ENCODE results near the gene ARV1.
"Not testable (repeated sequence)": the region's sequence is repeated elsewhere in the genome, so short reads cannot be mapped to it uniquely, and the experiment has no call there.

The ARV1 gene

GRCh38 chr1:231047529-231047928 is 68.6 kb downstream of the ARV1 start:
- H3K4me3 ChIP-seq (ENCODE audit: insufficient read depth, low read depth, low read length, poor library complexity, severe bottlenecking); H3K27me3 ChIP-seq (replicated peaks; ENCODE audit: control insufficient read depth, insufficient read depth, low read length, poor library complexity, severe bottlenecking); DNase-seq; H3K9me3 ChIP-seq (ENCODE audit: control insufficient read depth, low read length); H3K36me3 ChIP-seq (ENCODE audit: control insufficient read depth, insufficient read depth, low read length); H3K27ac ChIP-seq (ENCODE audit: insufficient read depth, low read length, poor library complexity, severe bottlenecking); H3K4me1 ChIP-seq (ENCODE audit: control insufficient read depth, insufficient read depth, low read length, poor library complexity, severe bottlenecking): not testable (repeated sequence)

DNA sequence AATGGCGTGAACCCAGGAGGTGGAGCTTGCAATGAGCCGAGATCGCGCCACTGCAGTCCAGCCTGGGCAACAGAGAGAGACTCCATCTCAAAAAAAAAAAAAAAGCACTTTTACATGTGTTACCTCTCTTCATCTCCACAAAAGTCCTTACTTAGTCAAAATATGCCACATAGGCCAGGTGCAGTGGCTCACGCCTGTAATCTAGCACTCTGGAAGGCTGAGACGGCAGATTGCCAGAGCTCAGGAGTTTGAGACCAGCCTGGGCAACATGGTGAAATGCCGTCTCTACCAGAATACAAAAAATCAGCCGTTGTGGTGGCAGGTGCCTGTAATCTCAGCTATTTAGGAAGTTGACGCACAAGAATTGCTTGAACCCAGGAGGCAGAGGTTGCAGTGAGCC is 69.5 kb downstream of the ARV1 start:
- H3K36me3 ChIP-seq (ENCODE audit: control insufficient read depth, insufficient read depth, low read length); H3K27me3 ChIP-seq (replicated peaks; ENCODE audit: control insufficient read depth, insufficient read depth, low read length, poor library complexity, severe bottlenecking); H3K4me3 ChIP-seq (ENCODE audit: insufficient read depth, low read depth, low read length, poor library complexity, severe bottlenecking); H3K4me1 ChIP-seq (ENCODE audit: control insufficient read depth, insufficient read depth, low read length, poor library complexity, severe bottlenecking); DNase-seq; H3K27ac ChIP-seq (ENCODE audit: insufficient read depth, low read length, poor library complexity, severe bottlenecking); H3K9me3 ChIP-seq (ENCODE audit: control insufficient read depth, low read length): not testable (repeated sequence)

GRCh38 chr1:231049121-231049979 is 70.5 kb downstream of the ARV1 start:
- H3K9me3 ChIP-seq (ENCODE audit: control insufficient read depth, low read length), result no peaks in the 10 kb centered on the region
- H3K27me3 ChIP-seq (replicated peaks; ENCODE audit: control insufficient read depth, insufficient read depth, low read length, poor library complexity, severe bottlenecking), result no peaks in the 10 kb centered on the region
- H3K27ac ChIP-seq (ENCODE audit: insufficient read depth, low read length, poor library complexity, severe bottlenecking), result no peak overlapping the region
- no peaks in the 10 kb centered on the region for H3K36me3 ChIP-seq (ENCODE audit: control insufficient read depth, insufficient read depth, low read length)
- no peak for DNase-seq
- no peak overlapping the region for H3K4me3 ChIP-seq (ENCODE audit: insufficient read depth, low read depth, low read length, poor library complexity, severe bottlenecking)
- no peaks in the 10 kb centered on the region for H3K4me1 ChIP-seq (ENCODE audit: control insufficient read depth, insufficient read depth, low read length, poor library complexity, severe bottlenecking)
